Caco-2 (cell line): ENCODE results near the gene PACS2. TPM values are rescaled to one million over a fixed set of nuclear protein-coding genes. Genes with fewer than 3 reads are reported as not detected.
"Not testable (repeated sequence)": the region's sequence is repeated elsewhere in the genome, so short reads cannot be mapped to it uniquely, and the experiment has no call there.

Experiments
- BruUV-seq: library from RNA; stranded (reverse); fragments of 400-500 nt; replicated peaks from 2 replicates; lab custom pipeline; 2021; lab: Mats Ljungman, UMichigan
- CTCF ChIA-PET: fragments of 300-600 bp; sonication (Branson Sonifier 250); formaldehyde crosslinking; loops from one replicate; lab custom pipeline; 2022; ENCODE audit warnings: antibody characterized with exemption; lab: Charles Lee
- POLR2A ChIA-PET: fragments of 300-600 bp; sonication (Branson Sonifier 250); formaldehyde crosslinking; loops from one replicate; lab custom pipeline; 2022; ENCODE audit warnings: antibody characterized with exemption; lab: Charles Lee
- DNase-seq, 2 experiments: peaks; one replicate each; pipeline versions ENCODE4 v3.0.0 to v3.0.0-alpha.2; 2020 to 2022
- H3K27me3 ChIP-seq: replicated peaks from 2 replicates; pipeline ENCODE4 v1.6.0; 2011; ENCODE audit warnings: low read length; ENCODE audit not compliant: control insufficient read depth, insufficient read depth
- H3K36me3 ChIP-seq: 2 replicates; pipeline ENCODE4 v1.5.1; 2011; ENCODE audit warnings: low read length; ENCODE audit not compliant: control insufficient read depth, insufficient read depth
- H3K4me1 ChIP-seq: fragments of 250-450 bp; sonication (Bioruptor Pico); 2 replicates; pipeline ENCODE4 v1.5.1; 2020; ENCODE audit warnings: mild to moderate bottlenecking
- H3K4me3 ChIP-seq: 2 replicates; pipeline ENCODE4 v1.5.1; 2011; ENCODE audit warnings: low read depth, mild to moderate bottlenecking, control low read depth, low read length
- H3K9me3 ChIP-seq: fragments of 250-450 bp; sonication (Bioruptor Pico); 2 replicates; pipeline ENCODE4 v1.5.1; 2020; ENCODE audit warnings: mild to moderate bottlenecking, moderate library complexity
- H3K27ac Mint-ChIP-seq: one replicate; pipeline ENCODE4 v1.8.0; 2022; ENCODE audit warnings: mixed read lengths; ENCODE audit not compliant: unreplicated experiment
- H3K27me3 Mint-ChIP-seq: one replicate; pipeline ENCODE4 v1.8.0; 2022; ENCODE audit warnings: mixed read lengths; ENCODE audit not compliant: insufficient read depth, unreplicated experiment
- H3K36me3 Mint-ChIP-seq: one replicate; pipeline ENCODE4 v1.8.0; 2022; ENCODE audit warnings: mild to moderate bottlenecking, mixed read lengths; ENCODE audit not compliant: insufficient read depth, unreplicated experiment
- H3K4me1 Mint-ChIP-seq: one replicate; pipeline ENCODE4 v1.8.0; 2022; ENCODE audit warnings: low read depth, mixed read lengths; ENCODE audit not compliant: unreplicated experiment
- H3K4me3 Mint-ChIP-seq: one replicate; pipeline ENCODE4 v1.8.0; 2022; ENCODE audit warnings: mild to moderate bottlenecking, moderate library complexity, mixed read lengths; ENCODE audit not compliant: unreplicated experiment
- H3K9me3 Mint-ChIP-seq: one replicate; pipeline ENCODE4 v1.8.0; 2022; ENCODE audit warnings: mixed read lengths; ENCODE audit not compliant: unreplicated experiment
- CTCF ChIP-seq, 2 experiments: fragments of 200-600 bp in 1 of 2; IDR thresholded peaks; 1 replicate in 1 of 2; 2 replicates in 1 of 2; pipeline versions ENCODE4 v1.5.1 to v1.8.0; 2011 to 2022; ENCODE audit warnings: antibody characterized with exemption in 1 of 2, control low read depth in 1 of 2, inconsistent platforms in 1 of 2, low read depth in 1 of 2, low read length in 1 of 2, mild to moderate bottlenecking in 1 of 2, moderate library complexity in 1 of 2; ENCODE audit not compliant: insufficient read depth in 1 of 2, severe bottlenecking in 1 of 2, unreplicated experiment in 1 of 2
- intact Hi-C: fragments of 100-400 bp; cut with micrococcal nuclease; formaldehyde crosslinking; loops from one replicate; pipeline ENCODE4 v1.10.0; 2022; ENCODE audit not compliant: unreplicated experiment
- total RNA-seq: library from RNA; stranded (reverse); gene quantifications from 2 replicates; pipeline ENCODE4 v1.2.3, GENCODE V29; 2022

PACS2 gene
- total RNA-seq, 1 experiment from 2014 or later: 58.1 TPM

- Histone ChIP-seq H3K4me1 (no peaks in the 10 kb centered on the region), H3K36me3 (no peaks in the 10 kb centered on the region; the same call in 1 of the 2 replicates), H3K27me3 (no peaks in the 10 kb centered on the region), H3K4me3 (no peak overlapping the region), H3K9me3 (no peaks in the 10 kb centered on the region)
- H3K27me3 Mint-ChIP-seq: no peaks in the 10 kb centered on the region
- CTCF ChIA-PET: interaction anchor here (0.5 to 0.7 kb wide), 2 partner anchors 43 to 200 kb away, joined by 3 read pairs; no protein-coding TSS in a partner anchor
- H3K27ac Mint-ChIP-seq: no peak overlapping the region
- H3K4me1 Mint-ChIP-seq: peaks cover 10% of the 10 kb centered on the region
- no peak overlapping the region for H3K4me3 Mint-ChIP-seq
- H3K36me3 Mint-ChIP-seq: peaks cover 5% of the 10 kb centered on the region
- TF ChIP-seq CTCF (IDR thresholded peaks at IDR 0.05; ENCODE audit: insufficient read depth in 1 of 2, low read depth in 1 of 2, low read length in 1 of 2, severe bottlenecking in 1 of 2, unreplicated experiment in 1 of 2): no peak
- no peak for DNase-seq
- POLR2A ChIA-PET: interaction anchor here (1.4 kb wide), 1 partner anchor 25 kb away, joined by 3 read pairs; no protein-coding TSS in a partner anchor
- intact Hi-C loops: no loop called here
- H3K9me3 Mint-ChIP-seq: no peaks in the 10 kb centered on the region
- no TSS peak for BruUV-seq
Observed at GRCh38 chr14:105325716-105326567, 11.4 kb downstream of the PACS2 start.

- peaks cover 5% of the 10 kb centered on the region for H3K36me3 Mint-ChIP-seq
- H3K4me3 Mint-ChIP-seq: no peak overlapping the region
- ChIA-PET POLR2A (no interaction called here), CTCF (interaction anchor here (0.5 kb wide), 1 partner anchor 44 kb away, joined by 3 read pairs; no protein-coding TSS in a partner anchor)
- Histone ChIP-seq H3K4me1 (no peaks in the 10 kb centered on the region), H3K36me3 (no peaks in the 10 kb centered on the region; the same call in 1 of the 2 replicates), H3K27me3 (no peaks in the 10 kb centered on the region), H3K4me3 (no peak overlapping the region), H3K9me3 (no peaks in the 10 kb centered on the region)
- H3K4me1 Mint-ChIP-seq: peaks cover 10% of the 10 kb centered on the region
- intact Hi-C loops: no loop called here
- BruUV-seq: no TSS peak
- no peak overlapping the region for H3K27ac Mint-ChIP-seq
- no peak for TF ChIP-seq CTCF (IDR thresholded peaks at IDR 0.05; ENCODE audit: insufficient read depth in 1 of 2, low read depth in 1 of 2, low read length in 1 of 2, severe bottlenecking in 1 of 2, unreplicated experiment in 1 of 2)
- DNase-seq: no peak
- no peaks in the 10 kb centered on the region for H3K27me3 Mint-ChIP-seq
- H3K9me3 Mint-ChIP-seq: no peaks in the 10 kb centered on the region
Observed at GRCh38 chr14:105326568-105326867, 12.0 kb downstream of the PACS2 start.

GRCh38 chr14:105326891-105327694 is 12.5 kb downstream of the PACS2 start:
- Mint-ChIP-seq H3K4me1 (peaks cover 10% of the 10 kb centered on the region), H3K36me3 (peaks cover 5% of the 10 kb centered on the region), H3K9me3 (no peaks in the 10 kb centered on the region), H3K4me3 (no peak overlapping the region), H3K27me3 (no peaks in the 10 kb centered on the region), H3K27ac (no peak overlapping the region)
- no peak for TF ChIP-seq CTCF (IDR thresholded peaks at IDR 0.05; ENCODE audit: insufficient read depth in 1 of 2, low read depth in 1 of 2, low read length in 1 of 2, severe bottlenecking in 1 of 2, unreplicated experiment in 1 of 2)
- Histone ChIP-seq H3K4me3 (no peak overlapping the region), H3K4me1 (no peaks in the 10 kb centered on the region), H3K9me3 (no peaks in the 10 kb centered on the region), H3K36me3 (no peaks in the 10 kb centered on the region; the same call in 1 of the 2 replicates), H3K27me3 (no peaks in the 10 kb centered on the region)
- no peak for DNase-seq
- intact Hi-C loops: no loop called here
- ChIA-PET POLR2A (no interaction called here), CTCF (interaction anchor here (0.5 kb wide), 1 partner anchor 45 kb away, joined by 3 read pairs; no protein-coding TSS in a partner anchor)
- no TSS peak for BruUV-seq

GRCh38 chr14:105327695-105328045 is 13.1 kb downstream of the PACS2 start:
- H3K9me3 Mint-ChIP-seq, H3K4me3 Mint-ChIP-seq, CTCF ChIA-PET, POLR2A ChIA-PET, H3K27ac Mint-ChIP-seq, H3K4me1 ChIP-seq, DNase-seq, BruUV-seq, H3K9me3 ChIP-seq, H3K36me3 Mint-ChIP-seq, intact Hi-C loops, H3K4me1 Mint-ChIP-seq, H3K27me3 Mint-ChIP-seq, H3K36me3 ChIP-seq, H3K4me3 ChIP-seq, H3K27me3 ChIP-seq: not testable (repeated sequence)
